Liver (tissue), 9 donors: ENCODE data around the gene C19orf47. TPM values are rescaled to one million over a fixed set of nuclear protein-coding genes. Genes with fewer than 3 reads are reported as not detected.

Source experiments
- DNase-seq: peaks from one replicate; pipeline ENCODE4 v3.0.0-alpha.2; 2017; ENCODE audit warnings: low spot score
- H3K27ac ChIP-seq, 2 donors: one replicate each; pipeline ENCODE4 v1.7.0; 2013; ENCODE audit warnings: inconsistent platforms in 2 of 2, low read length in 2 of 2, control low read depth in 1 of 2, low read depth in 1 of 2, mild to moderate bottlenecking in 1 of 2
- H3K27me3 ChIP-seq, 4 donors: one replicate each; pipeline versions ENCODE4 v1.6.1 to v1.7.0; 2013; ENCODE audit warnings: low read length in 3 of 4, inconsistent platforms in 1 of 4, mild to moderate bottlenecking in 1 of 4, moderate library complexity in 1 of 4; ENCODE audit not compliant: control insufficient read depth in 4 of 4, insufficient read depth in 4 of 4
- H3K36me3 ChIP-seq, 4 donors: one replicate each; pipeline versions ENCODE4 v1.6.1 to v1.7.0; 2013; ENCODE audit warnings: low read length in 3 of 4, mild to moderate bottlenecking in 3 of 4, low read depth in 1 of 4, moderate library complexity in 1 of 4; ENCODE audit not compliant: control insufficient read depth in 4 of 4, insufficient read depth in 3 of 4
- H3K4me1 ChIP-seq, 4 donors: one replicate each; pipeline versions ENCODE4 v1.6.1 to v1.7.0; 2013; ENCODE audit warnings: low read length in 3 of 4, mild to moderate bottlenecking in 3 of 4, moderate library complexity in 1 of 4; ENCODE audit not compliant: control insufficient read depth in 4 of 4, insufficient read depth in 4 of 4
- H3K4me3 ChIP-seq, 3 donors: one replicate each; pipeline versions ENCODE4 v1.6.1 to v1.7.0; 2013; ENCODE audit warnings: low read length in 3 of 3, control low read depth in 1 of 3, low read depth in 1 of 3, mild to moderate bottlenecking in 1 of 3
- H3K9ac ChIP-seq, 2 donors: one replicate each; pipeline ENCODE4 v1.7.0; 2013; ENCODE audit warnings: low read length in 2 of 2, mild to moderate bottlenecking in 2 of 2, moderate library complexity in 2 of 2, control low read depth in 1 of 2, low read depth in 1 of 2
- H3K9me3 ChIP-seq, 4 donors: one replicate each; pipeline versions ENCODE4 v1.6.1 to v1.7.0; 2013; ENCODE audit warnings: low read length in 3 of 4; ENCODE audit not compliant: control insufficient read depth in 4 of 4
- ATF3 ChIP-seq: IDR thresholded peaks from 2 replicates; pipeline ENCODE4 v1.6.1; 2016; ENCODE audit warnings: antibody characterized with exemption
- FOXA2 ChIP-seq: IDR thresholded peaks from 2 replicates; pipeline ENCODE4 v1.6.1; 2016; ENCODE audit warnings: antibody characterized with exemption
- GABPA ChIP-seq, 2 donors: IDR thresholded peaks in 1 of 2; conservative IDR thresholded peaks in 1 of 2; 2 replicates each; pipeline ENCODE4 v1.6.1; 2016; ENCODE audit warnings: antibody characterized with exemption in 2 of 2, mild to moderate bottlenecking in 1 of 2, moderate library complexity in 1 of 2
- HNF4G ChIP-seq: IDR thresholded peaks from 2 replicates; pipeline ENCODE4 v1.6.1; 2016; ENCODE audit warnings: antibody characterized with exemption
- JUND ChIP-seq, 2 donors: IDR thresholded peaks; 2 replicates each; pipeline ENCODE4 v1.6.1; 2016; ENCODE audit warnings: antibody characterized with exemption in 2 of 2
- MAX ChIP-seq: IDR thresholded peaks from 2 replicates; pipeline ENCODE4 v1.6.1; 2016; ENCODE audit warnings: antibody characterized with exemption
- NR2F2 ChIP-seq: IDR thresholded peaks from 2 replicates; pipeline ENCODE4 v1.6.1; 2016; ENCODE audit warnings: antibody characterized with exemption
- RAD21 ChIP-seq, 2 donors: IDR thresholded peaks; 2 replicates each; pipeline ENCODE4 v1.6.1; 2016; ENCODE audit warnings: antibody characterized with exemption in 2 of 2, mild to moderate bottlenecking in 2 of 2
- REST ChIP-seq: IDR thresholded peaks from 2 replicates; pipeline ENCODE4 v1.6.1; 2016; ENCODE audit warnings: antibody characterized with exemption, mild to moderate bottlenecking
- RXRA ChIP-seq, 2 donors: IDR thresholded peaks; 2 replicates each; pipeline ENCODE4 v1.6.1; 2017 to 2018; ENCODE audit warnings: antibody characterized with exemption in 2 of 2, mild to moderate bottlenecking in 1 of 2
- TAF1 ChIP-seq: conservative IDR thresholded peaks from 2 replicates; pipeline ENCODE4 v1.6.1; 2016; ENCODE audit warnings: antibody characterized with exemption, mild to moderate bottlenecking
- YY1 ChIP-seq: IDR thresholded peaks from 2 replicates; pipeline ENCODE4 v1.6.1; 2016; ENCODE audit warnings: antibody characterized with exemption, mild to moderate bottlenecking
- ZBTB33 ChIP-seq: IDR thresholded peaks from 2 replicates; pipeline ENCODE4 v1.6.1; 2016; ENCODE audit warnings: antibody characterized with exemption
- WGBS: extraction: QIAGEN DNeasy Blood & Tissue Kit; methylation state at CpG from one replicate; pipeline ENCODE4 v1.1.7; 2013; 5-methylcytosine and 5-hydroxymethylcytosine counted together
- polyA plus RNA-seq, 2 donors: library from polyadenylated mRNA; stranded (reverse) in 1 of 2; unstranded in 1 of 2; fragments of 200-250 nt in 1 of 2; fragments of >200 nt in 1 of 2; fragmentation: Nextera tagmentation in 1 of 2; extraction: Ambion mirVana in 1 of 2; gene quantifications; one replicate each; pipeline versions ENCODE4 v1.2.1 to v1.2.3, GENCODE V29; 2013 to 2015
- total RNA-seq, 2 donors: library from RNA; depleted of rRNA; stranded (reverse); fragments of >200 nt; gene quantifications; one replicate each; pipeline ENCODE4 v1.2.3, GENCODE V29; 2014
- TF ChIP-seq, protein P1 (sequence below): fragments of 150-350 bp; IDR thresholded peaks from 2 replicates; pipeline ENCODE4 v1.5.1; 2017; ENCODE audit warnings: improper control_type of control experiment, low read depth, low read length; ENCODE audit not compliant: missing input control
- donor health status: healthy.
- donor health status: healthy.
- donor health status: healthy.
- donor health status: healthy.
- donor health status: healthy.

C19orf47 gene
- total and polyA plus RNA-seq, 4 donors, result 3.9 to 6.0 (median 5.0) TPM

- TF ChIP-seq, protein P1, sequence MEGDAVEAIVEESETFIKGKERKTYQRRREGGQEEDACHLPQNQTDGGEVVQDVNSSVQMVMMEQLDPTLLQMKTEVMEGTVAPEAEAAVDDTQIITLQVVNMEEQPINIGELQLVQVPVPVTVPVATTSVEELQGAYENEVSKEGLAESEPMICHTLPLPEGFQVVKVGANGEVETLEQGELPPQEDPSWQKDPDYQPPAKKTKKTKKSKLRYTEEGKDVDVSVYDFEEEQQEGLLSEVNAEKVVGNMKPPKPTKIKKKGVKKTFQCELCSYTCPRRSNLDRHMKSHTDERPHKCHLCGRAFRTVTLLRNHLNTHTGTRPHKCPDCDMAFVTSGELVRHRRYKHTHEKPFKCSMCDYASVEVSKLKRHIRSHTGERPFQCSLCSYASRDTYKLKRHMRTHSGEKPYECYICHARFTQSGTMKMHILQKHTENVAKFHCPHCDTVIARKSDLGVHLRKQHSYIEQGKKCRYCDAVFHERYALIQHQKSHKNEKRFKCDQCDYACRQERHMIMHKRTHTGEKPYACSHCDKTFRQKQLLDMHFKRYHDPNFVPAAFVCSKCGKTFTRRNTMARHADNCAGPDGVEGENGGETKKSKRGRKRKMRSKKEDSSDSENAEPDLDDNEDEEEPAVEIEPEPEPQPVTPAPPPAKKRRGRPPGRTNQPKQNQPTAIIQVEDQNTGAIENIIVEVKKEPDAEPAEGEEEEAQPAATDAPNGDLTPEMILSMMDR, result no peak
Observed at GRCh38 chr19:40369797-40370196, 21.6 kb upstream of the C19orf47 start (continued).

- Histone ChIP-seq H3K9me3 (no peaks in the 10 kb centered on the region), H3K4me3 (no peak overlapping the region), H3K27ac (no peak overlapping the region), H3K4me1 (no peaks in the 10 kb centered on the region), H3K36me3 (peaks cover under 1 to 33% (median 13%) of the 10 kb centered on the region in 4 donors), H3K9ac (no peak overlapping the region), H3K27me3 (no peaks in the 10 kb centered on the region)
- DNase-seq, result no peak
- TF ChIP-seq RAD21 (IDR thresholded peaks at IDR 0.05) (no peak), TAF1 (no peak), RXRA (IDR thresholded peaks at IDR 0.05) (no peak), NR2F2 (no peak), GABPA (IDR thresholded peaks at IDR 0.05 in 1 of 2, conservative IDR thresholded peaks at IDR 0.05 in 1 of 2) (no peak), FOXA2 (no peak), MAX (no peak), ZBTB33 (no peak), YY1 (no peak), ATF3 (no peak)
- 96% methylated on average over 16 of the region's 16 CpGs for WGBS
Observed at GRCh38 chr19:40367577-40368434, 19.6 kb upstream of the C19orf47 start.

- H3K9ac ChIP-seq, result no peak overlapping the region
- H3K4me3 ChIP-seq, result no peak overlapping the region
- H3K9me3 ChIP-seq, result no peaks in the 10 kb centered on the region
- H3K27ac ChIP-seq, result no peak overlapping the region
- H3K4me1 ChIP-seq, result no peaks in the 10 kb centered on the region
- no peaks in the 10 kb centered on the region for H3K27me3 ChIP-seq
- TF ChIP-seq HNF4G, result no peak
- no peak for TF ChIP-seq YY1
- TF ChIP-seq JUND (IDR thresholded peaks at IDR 0.05), result no peak
- no peak for TF ChIP-seq RXRA (IDR thresholded peaks at IDR 0.05)
- TF ChIP-seq NR2F2, result no peak
- no peak for TF ChIP-seq REST
- TF ChIP-seq ZBTB33, result no peak
- TF ChIP-seq, protein P1, result no peak
- peaks cover 0 to 26% (median 12%) of the 10 kb centered on the region in 4 donors for H3K36me3 ChIP-seq
- 93% methylated on average over 27 of the region's 27 CpGs for WGBS
- DNase-seq, result no peak
Observed at GRCh38 chr19:40366697-40367561, 18.7 kb upstream of the C19orf47 start.
